Loucy (cell line): Measurements from ENCODE around the gene CSTPP1.

Source experiments
- H2AFZ ChIP-seq: fragments of 200-600 bp; sonication (generic); 2 replicates; pipeline ENCODE4 v1.6.0; 2016; ENCODE audit warnings: antibody characterized with exemption, mild to moderate bottlenecking, low read length, moderate library complexity
- H3F3A ChIP-seq: fragments of 200-600 bp; 2 replicates; pipeline ENCODE4 v1.6.0; 2016; ENCODE audit warnings: antibody characterized with exemption, low read depth, mild to moderate bottlenecking
- H3K27me3 ChIP-seq: fragments of 200-600 bp; sonication (generic); 2 replicates; pipeline ENCODE4 v1.6.1; 2014; ENCODE audit warnings: low read length, mild to moderate bottlenecking; ENCODE audit not compliant: insufficient read depth, poor library complexity, severe bottlenecking
- H3K36me3 ChIP-seq: fragments of 200-600 bp; sonication (generic); 2 replicates; pipeline ENCODE4 v1.6.1; 2016; ENCODE audit warnings: low read length; ENCODE audit not compliant: insufficient read depth
- H3K4me1 ChIP-seq: fragments of 200-600 bp; sonication (generic); 2 replicates; pipeline ENCODE4 v1.5.1; 2014; ENCODE audit warnings: low read length, mild to moderate bottlenecking; ENCODE audit not compliant: insufficient read depth, poor library complexity, severe bottlenecking
- H3K4me2 ChIP-seq: fragments of 200-600 bp; sonication (generic); 2 replicates; pipeline ENCODE4 v1.6.0; 2014; ENCODE audit warnings: antibody characterized with exemption, low read length, low read depth, mild to moderate bottlenecking; ENCODE audit not compliant: poor library complexity, severe bottlenecking
- H3K4me3 ChIP-seq: fragments of 200-600 bp; sonication (generic); 2 replicates; pipeline ENCODE4 v1.5.1; 2014; ENCODE audit warnings: low read length, mild to moderate bottlenecking, mixed read lengths; ENCODE audit not compliant: poor library complexity, severe bottlenecking
- H3K79me2 ChIP-seq: fragments of 200-600 bp; sonication (generic); 2 replicates; pipeline ENCODE4 v1.6.1; 2014; ENCODE audit warnings: low read length; ENCODE audit not compliant: insufficient read depth
- H3K9ac ChIP-seq: fragments of 200-600 bp; sonication (generic); 2 replicates; pipeline ENCODE4 v1.6.0; 2014; ENCODE audit warnings: mild to moderate bottlenecking, low read depth, low read length, moderate library complexity; ENCODE audit not compliant: poor library complexity, severe bottlenecking
- H3K9me2 ChIP-seq: fragments of 200-600 bp; sonication (generic); replicated peaks from 2 replicates; pipeline ENCODE4 v1.6.1; 2016; ENCODE audit warnings: low read depth, low read length, mixed read lengths
- H3K9me3 ChIP-seq: fragments of 200-600 bp; sonication (generic); 2 replicates; pipeline ENCODE4 v1.6.1; 2014; ENCODE audit warnings: mild to moderate bottlenecking, antibody characterized with exemption, low read length, low read depth; ENCODE audit not compliant: insufficient read depth
- H4K20me1 ChIP-seq: fragments of 200-600 bp; sonication (generic); 2 replicates; pipeline ENCODE4 v1.6.0; 2014; ENCODE audit warnings: antibody characterized with exemption, low read length, mild to moderate bottlenecking; ENCODE audit not compliant: insufficient read depth, poor library complexity, severe bottlenecking
- EZH2phosphoT487 ChIP-seq: fragments of 200-600 bp; IDR thresholded peaks from 2 replicates; pipeline ENCODE4 v1.6.1; 2018; ENCODE audit warnings: antibody characterized with exemption, mild to moderate bottlenecking, moderate library complexity, borderline replicate concordance
- TF ChIP-seq, protein P1 (sequence below): fragments of 200-600 bp; sonication (generic); conservative IDR thresholded peaks from 2 replicates; pipeline ENCODE4 v1.5.1; 2014; ENCODE audit warnings: mild to moderate bottlenecking, antibody characterized with exemption, low read length

CSTPP1 gene

DNA sequence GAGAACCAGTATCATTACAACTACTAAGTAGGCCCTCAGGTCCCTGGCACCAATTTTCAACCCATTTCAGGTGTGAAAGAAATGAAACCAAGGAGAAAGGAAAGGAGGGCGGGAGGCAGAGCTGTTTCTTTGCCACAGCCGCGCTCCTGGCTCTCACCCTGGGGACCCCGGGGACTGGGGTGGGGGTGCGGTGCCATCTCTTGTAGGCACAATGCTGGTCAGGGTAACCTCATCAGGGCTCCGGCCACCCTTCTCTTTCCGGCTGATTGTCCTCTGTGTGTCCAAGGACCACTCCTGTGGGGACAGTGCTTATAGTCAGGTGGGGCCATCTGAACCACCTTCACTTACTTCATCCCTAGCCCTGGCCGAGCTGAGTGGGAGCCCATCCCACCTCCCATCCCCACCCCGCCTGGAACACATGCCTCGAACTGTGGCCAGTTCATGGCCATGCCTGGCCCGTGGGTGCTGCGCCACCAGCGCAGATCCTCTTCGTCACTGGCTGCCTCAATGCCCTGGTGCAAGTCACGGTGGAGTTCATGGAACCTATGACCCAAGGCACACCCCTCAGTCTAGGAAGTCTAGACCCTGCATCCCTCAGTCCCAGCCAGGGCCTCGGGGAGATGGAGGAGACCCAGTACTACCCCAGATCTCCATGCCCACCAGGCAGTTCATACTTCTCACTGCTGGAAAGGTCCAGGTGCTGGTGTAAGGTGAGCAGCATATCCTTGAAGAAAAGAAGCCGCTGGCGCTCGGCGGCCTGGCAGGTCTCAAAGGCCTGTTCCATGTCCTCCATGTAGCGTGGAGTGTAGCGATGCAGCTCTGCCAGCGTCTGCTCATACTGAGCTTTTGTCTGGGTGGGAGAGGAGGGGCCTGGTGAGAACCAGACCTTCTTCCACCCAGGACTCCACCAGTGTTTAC is 242.4 kb downstream of the CSTPP1 start:
- Histone ChIP-seq H3K9ac (no peak overlapping the region), H3K4me1 (peaks cover 24% of the 10 kb centered on the region)

DNA sequence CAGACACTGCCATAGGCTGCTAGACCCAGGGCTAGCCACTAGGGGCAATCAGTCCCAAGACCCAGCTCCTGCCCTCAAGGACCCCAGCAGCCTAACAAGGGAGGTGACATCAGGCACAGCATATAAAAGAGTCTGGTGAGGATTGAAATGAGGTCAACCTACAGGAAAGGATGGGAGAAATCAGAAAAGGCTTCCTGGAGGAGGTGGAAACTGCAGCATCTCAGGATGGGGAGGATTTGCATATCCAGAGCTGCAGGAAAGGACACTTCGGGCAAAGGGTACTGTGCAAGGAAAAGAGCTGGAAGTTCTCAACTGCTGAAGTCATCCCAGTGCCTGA is 243.1 kb downstream of the CSTPP1 start:
- TF ChIP-seq EZH2phosphoT487 = no peak
- TF ChIP-seq, protein P1, sequence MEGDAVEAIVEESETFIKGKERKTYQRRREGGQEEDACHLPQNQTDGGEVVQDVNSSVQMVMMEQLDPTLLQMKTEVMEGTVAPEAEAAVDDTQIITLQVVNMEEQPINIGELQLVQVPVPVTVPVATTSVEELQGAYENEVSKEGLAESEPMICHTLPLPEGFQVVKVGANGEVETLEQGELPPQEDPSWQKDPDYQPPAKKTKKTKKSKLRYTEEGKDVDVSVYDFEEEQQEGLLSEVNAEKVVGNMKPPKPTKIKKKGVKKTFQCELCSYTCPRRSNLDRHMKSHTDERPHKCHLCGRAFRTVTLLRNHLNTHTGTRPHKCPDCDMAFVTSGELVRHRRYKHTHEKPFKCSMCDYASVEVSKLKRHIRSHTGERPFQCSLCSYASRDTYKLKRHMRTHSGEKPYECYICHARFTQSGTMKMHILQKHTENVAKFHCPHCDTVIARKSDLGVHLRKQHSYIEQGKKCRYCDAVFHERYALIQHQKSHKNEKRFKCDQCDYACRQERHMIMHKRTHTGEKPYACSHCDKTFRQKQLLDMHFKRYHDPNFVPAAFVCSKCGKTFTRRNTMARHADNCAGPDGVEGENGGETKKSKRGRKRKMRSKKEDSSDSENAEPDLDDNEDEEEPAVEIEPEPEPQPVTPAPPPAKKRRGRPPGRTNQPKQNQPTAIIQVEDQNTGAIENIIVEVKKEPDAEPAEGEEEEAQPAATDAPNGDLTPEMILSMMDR = peak; percentile 76
- Histone ChIP-seq H2AFZ (no peak overlapping the region), H3K36me3 (no peaks in the 10 kb centered on the region; the same call in 1 of the 2 replicates), H4K20me1 (peaks cover 20% of the 10 kb centered on the region), H3K4me1 (peaks cover 23% of the 10 kb centered on the region), H3K4me2 (no peak overlapping the region), H3F3A (no peaks in the 10 kb centered on the region), H3K79me2 (peaks cover 21% of the 10 kb centered on the region), H3K4me3 (no peak overlapping the region), H3K9me3 (no peaks in the 10 kb centered on the region), H3K9ac (no peak overlapping the region), H3K9me2 (no peaks in the 10 kb centered on the region), H3K27me3 (peaks cover 4% of the 10 kb centered on the region)

More for the DNA sequence above, 242.4 kb downstream of the CSTPP1 start:
- no peaks in the 10 kb centered on the region; the same call in 1 of the 2 replicates for H3K36me3 ChIP-seq
- no peaks in the 10 kb centered on the region for H3K9me3 ChIP-seq
- peaks cover 26% of the 10 kb centered on the region for H3K79me2 ChIP-seq
- no peak overlapping the region for H3K4me2 ChIP-seq
- H3K9me2 ChIP-seq = no peaks in the 10 kb centered on the region
- peaks cover 22% of the 10 kb centered on the region for H4K20me1 ChIP-seq
- H3K27me3 ChIP-seq = peaks cover 4% of the 10 kb centered on the region
- TF ChIP-seq EZH2phosphoT487 = no peak
- TF ChIP-seq, protein P1 = no peak
- no peak overlapping the region for H2AFZ ChIP-seq
- no peak overlapping the region for H3K4me3 ChIP-seq
- no peaks in the 10 kb centered on the region for H3F3A ChIP-seq

DNA sequence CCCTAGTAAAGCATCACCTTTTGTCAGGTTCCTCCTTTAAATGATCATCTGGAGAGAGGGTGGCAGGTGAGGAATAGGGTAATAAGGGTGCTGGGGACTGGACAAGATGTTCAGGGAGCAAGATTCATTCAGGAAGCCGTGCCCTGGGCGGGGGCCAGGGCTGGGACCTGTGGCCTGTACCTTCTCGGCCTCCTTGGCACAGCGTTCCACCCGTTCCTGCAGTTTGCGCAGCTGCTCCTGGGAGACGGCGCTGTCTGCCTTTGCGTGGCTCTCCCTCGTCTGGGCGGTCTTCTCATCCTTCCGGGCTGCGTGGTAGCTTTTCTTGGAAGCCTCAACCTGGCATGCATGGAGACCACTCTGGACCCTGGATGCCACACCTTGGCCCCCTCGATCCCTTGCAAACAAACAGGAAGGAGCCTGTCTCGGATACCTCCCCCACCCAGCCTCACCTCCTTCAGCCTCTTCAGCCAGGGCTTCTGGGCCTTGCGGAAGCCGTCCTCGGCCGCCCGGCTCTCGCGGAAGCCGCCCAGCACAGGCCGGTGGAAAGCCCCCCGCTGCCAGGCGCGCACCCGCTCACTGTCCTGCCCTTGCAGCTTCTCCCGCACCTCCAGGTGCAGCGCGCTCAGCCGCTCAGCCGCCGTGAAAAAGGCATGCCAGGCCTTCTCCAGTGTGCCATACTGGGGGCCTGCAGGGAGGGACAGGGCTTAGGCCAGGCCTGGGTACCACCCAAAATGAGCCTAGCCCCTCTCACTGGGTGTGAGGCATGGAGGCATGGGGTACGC is 243.6 kb downstream of the CSTPP1 start:
- Histone ChIP-seq H3K4me2 (no peak overlapping the region), H3K4me1 (peaks cover 18% of the 10 kb centered on the region), H3F3A (no peaks in the 10 kb centered on the region), H3K4me3 (no peak overlapping the region), H3K9me3 (no peaks in the 10 kb centered on the region), H4K20me1 (peaks cover 14% of the 10 kb centered on the region), H3K36me3 (no peaks in the 10 kb centered on the region), H3K9ac (no peak overlapping the region), H3K79me2 (peaks cover 15% of the 10 kb centered on the region), H2AFZ (no peak overlapping the region), H3K27me3 (peaks cover 4% of the 10 kb centered on the region), H3K9me2 (no peaks in the 10 kb centered on the region)
- no peak for TF ChIP-seq EZH2phosphoT487
- TF ChIP-seq, protein P1 = no peak
